Measurements from ENCODE around the gene MIA2. TPM values are rescaled to one million over a fixed set of nuclear protein-coding genes. Genes with fewer than 3 reads are reported as not detected.
"Not testable (repeated sequence)": the region's sequence is repeated elsewhere in the genome, so short reads cannot be mapped to it uniquely, and the experiment has no call there.

MIA2 gene
- total and polyA plus RNA-seq, 8 donors = 24.7 to 47.4 (median 34.4) TPM

GRCh38 chr14:39232554-39233415 is 930 bp upstream of the MIA2 start:
- peak; percentile 48 to 59 (median 49) for ATAC-seq

DNA sequence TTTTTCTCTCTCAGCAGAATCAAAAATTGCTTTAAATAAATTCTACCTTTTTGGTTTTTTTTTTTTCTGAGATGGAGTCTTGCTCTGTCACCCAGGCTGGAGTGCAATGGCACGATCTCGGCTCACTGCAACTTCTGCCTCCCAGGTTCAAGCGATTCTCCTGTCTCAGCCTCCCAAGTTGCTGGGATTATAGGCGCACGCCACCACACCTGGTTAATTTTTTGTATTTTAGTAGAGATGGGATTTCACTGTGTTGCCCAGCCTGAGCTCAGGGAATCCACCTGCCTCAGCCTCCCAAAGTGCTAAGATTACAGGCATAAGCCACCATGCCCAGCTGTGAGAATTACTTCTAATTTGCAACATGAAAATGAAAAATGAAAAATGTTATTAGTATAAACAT is 1.3 kb downstream of the MIA2 start:
- H3K9me3 ChIP-seq; DNase-seq; ATAC-seq; intact Hi-C loops (cut with DNase I); H3K36me3 ChIP-seq; FAIRE-seq; H3K27me3 ChIP-seq: not testable (repeated sequence)
- 91 to 92% methylated on average over 5 of the region's 5 CpGs for WGBS, 2 donors
- H3K27ac ChIP-seq = peak overlapping the region in 1 of 4 donors; percentile 79
- H3K4me3 ChIP-seq = peak overlapping the region in 2 of 4 donors; percentile 41 to 51
- H3K4me1 ChIP-seq = peaks cover 8 to 18% (median 10%) of the 10 kb centered on the region in 3 donors

More at GRCh38 chr14:39232554-39233415, 930 bp upstream of the MIA2 start:
- H3K9me3 ChIP-seq = no peaks in the 10 kb centered on the region
- FAIRE-seq (no peak), DNase-seq (no peak)
- 75 to 78% methylated on average over 12 of the region's 12 CpGs for WGBS, 2 donors
- peak overlapping the region in 2 of 4 donors; percentile 71 to 79 for H3K27ac ChIP-seq
- no peak overlapping the region for H3K4me3 ChIP-seq
- no peaks in the 10 kb centered on the region for H3K27me3 ChIP-seq
- TF ChIP-seq CTCF (IDR thresholded peaks at IDR 0.05) = no peak
- no peaks in the 10 kb centered on the region for H3K36me3 ChIP-seq
- peaks cover 8 to 18% (median 10%) of the 10 kb centered on the region in 3 donors for H3K4me1 ChIP-seq
- intact Hi-C loops (cut with DNase I) = no loop called here

GRCh38 chr14:39235466-39235865 is 1.8 kb downstream of the MIA2 start:
- FAIRE-seq; H3K9me3 ChIP-seq; ATAC-seq; intact Hi-C loops (cut with DNase I); DNase-seq; H3K36me3 ChIP-seq; H3K27me3 ChIP-seq; H3K27ac ChIP-seq: not testable (repeated sequence)
- Histone ChIP-seq H3K4me3 (peak overlapping the region in 1 of 4 donors; percentile 51), H3K4me1 (peaks cover 8 to 18% (median 10%) of the 10 kb centered on the region in 3 donors)

DNA sequence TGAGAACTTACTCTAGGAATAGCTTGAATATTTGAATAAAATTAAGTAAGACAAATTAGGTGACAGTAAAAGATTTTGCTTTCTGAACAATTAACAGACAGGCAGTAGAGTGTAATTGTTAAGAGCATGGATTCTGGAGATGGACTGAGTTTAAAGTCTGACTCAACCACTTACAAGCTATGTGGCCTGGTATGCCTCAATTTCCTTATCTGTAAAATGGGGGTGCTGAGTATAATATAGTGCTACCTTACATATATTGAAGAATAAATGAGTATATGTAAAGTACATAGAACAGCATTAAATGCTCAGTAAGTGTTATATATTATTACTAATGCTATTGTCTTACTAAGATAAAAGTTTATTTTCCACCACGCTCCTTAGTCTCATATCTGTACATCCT is 7.1 kb downstream of the MIA2 start:
- TF ChIP-seq CTCF (IDR thresholded peaks at IDR 0.05) = no peak
- Histone ChIP-seq H3K4me3 (no peak overlapping the region), H3K4me1 (peaks cover 0 to 7% (median 0%) of the 10 kb centered on the region in 3 donors), H3K36me3 (no peaks in the 10 kb centered on the region), H3K9me3 (no peaks in the 10 kb centered on the region), H3K27me3 (no peaks in the 10 kb centered on the region), H3K27ac (no peak overlapping the region)
- WGBS, 2 donors = 96 to 97% methylated on average over 1 of the region's 1 CpG
- DNase-seq = no peak
- intact Hi-C loops (cut with DNase I) = no loop called here
- no peak for FAIRE-seq
- no peak for ATAC-seq

- TF ChIP-seq CTCF (IDR thresholded peaks at IDR 0.05) = no peak
- no peak for FAIRE-seq
- no peaks in the 10 kb centered on the region for H3K27me3 ChIP-seq
- no peak for ATAC-seq
- no peaks in the 10 kb centered on the region for H3K36me3 ChIP-seq
- H3K9me3 ChIP-seq = no peaks in the 10 kb centered on the region
- H3K27ac ChIP-seq = no peak overlapping the region
- no peak for DNase-seq
- intact Hi-C loops (cut with DNase I) = no loop called here
- H3K4me1 ChIP-seq = peaks cover 0 to under 1% (median 0%) of the 10 kb centered on the region in 3 donors
- 80 to 85% methylated on average over 1 of the region's 1 CpG for WGBS, 2 donors
- no peak overlapping the region for H3K4me3 ChIP-seq
Observed at GRCh38 chr14:39241637-39242036, 7.9 kb downstream of the MIA2 start.

- FAIRE-seq (no peak), ATAC-seq (no peak), DNase-seq (no peak)
- Histone ChIP-seq H3K36me3 (no peaks in the 10 kb centered on the region), H3K4me1 (no peaks in the 10 kb centered on the region), H3K4me3 (no peak overlapping the region), H3K27ac (no peak overlapping the region), H3K9me3 (no peaks in the 10 kb centered on the region), H3K27me3 (no peaks in the 10 kb centered on the region)
- WGBS, 2 donors = 79 to 89% methylated on average over 3 of the region's 3 CpGs
- intact Hi-C loops (cut with DNase I) = no loop called here
- TF ChIP-seq CTCF (IDR thresholded peaks at IDR 0.05) = no peak
Observed at GRCh38 chr14:39243831-39244230, 10.1 kb downstream of the MIA2 start.
